HG03097 (cell line): ENCODE measurements around the gene RRBP1.

Experiments
- ATAC-seq: cut with Tn5 transposase; IDR thresholded peaks from one replicate; pipeline ENCODE4 v1.9.1; 2021; ENCODE audit not compliant: unreplicated experiment, low FRiP score

The RRBP1 gene

GRCh38 chr20:17636523-17637412 is 45.3 kb downstream of the RRBP1 start:
- no peak for ATAC-seq

- ATAC-seq = no peak
These were observed 46.5 kb downstream of the RRBP1 start for GRCh38 chr20:17635332-17636244.

GRCh38 chr20:17634661-17635331 is 47.2 kb downstream of the RRBP1 start:
- ATAC-seq = no peak

GRCh38 chr20:17633850-17634500 is 48.1 kb downstream of the RRBP1 start:
- ATAC-seq = no peak

- ATAC-seq = no peak
These were observed 48.7 kb downstream of the RRBP1 start for GRCh38 chr20:17633221-17633849.

GRCh38 chr20:17631576-17632319 is 50.3 kb downstream of the RRBP1 start:
- ATAC-seq = no peak

GRCh38 chr20:17630806-17631195 is 51.2 kb downstream of the RRBP1 start:
- no peak for ATAC-seq

GRCh38 chr20:17630151-17630805 is 51.8 kb downstream of the RRBP1 start:
- ATAC-seq = no peak

GRCh38 chr20:17629678-17630089 is 52.4 kb downstream of the RRBP1 start:
- no peak for ATAC-seq

- ATAC-seq = no peak
These were observed 53.0 kb downstream of the RRBP1 start for GRCh38 chr20:17629025-17629424.

GRCh38 chr20:17628101-17628841 is 53.8 kb downstream of the RRBP1 start:
- no peak for ATAC-seq

- ATAC-seq = no peak
These were observed 54.7 kb downstream of the RRBP1 start for GRCh38 chr20:17627101-17627955.

- ATAC-seq = no peak
These were observed 55.6 kb downstream of the RRBP1 start for GRCh38 chr20:17626217-17627007.

GRCh38 chr20:17625246-17626051 is 56.6 kb downstream of the RRBP1 start:
- no peak for ATAC-seq

- no peak for ATAC-seq
These were observed 57.3 kb downstream of the RRBP1 start for GRCh38 chr20:17624551-17625245.
